ENCODE results near the gene STX16.

Gene STX16

GRCh38 chr20:58694241-58695083, 43.4 kb downstream of the STX16 start:
- TF ChIP-seq, protein P1, sequence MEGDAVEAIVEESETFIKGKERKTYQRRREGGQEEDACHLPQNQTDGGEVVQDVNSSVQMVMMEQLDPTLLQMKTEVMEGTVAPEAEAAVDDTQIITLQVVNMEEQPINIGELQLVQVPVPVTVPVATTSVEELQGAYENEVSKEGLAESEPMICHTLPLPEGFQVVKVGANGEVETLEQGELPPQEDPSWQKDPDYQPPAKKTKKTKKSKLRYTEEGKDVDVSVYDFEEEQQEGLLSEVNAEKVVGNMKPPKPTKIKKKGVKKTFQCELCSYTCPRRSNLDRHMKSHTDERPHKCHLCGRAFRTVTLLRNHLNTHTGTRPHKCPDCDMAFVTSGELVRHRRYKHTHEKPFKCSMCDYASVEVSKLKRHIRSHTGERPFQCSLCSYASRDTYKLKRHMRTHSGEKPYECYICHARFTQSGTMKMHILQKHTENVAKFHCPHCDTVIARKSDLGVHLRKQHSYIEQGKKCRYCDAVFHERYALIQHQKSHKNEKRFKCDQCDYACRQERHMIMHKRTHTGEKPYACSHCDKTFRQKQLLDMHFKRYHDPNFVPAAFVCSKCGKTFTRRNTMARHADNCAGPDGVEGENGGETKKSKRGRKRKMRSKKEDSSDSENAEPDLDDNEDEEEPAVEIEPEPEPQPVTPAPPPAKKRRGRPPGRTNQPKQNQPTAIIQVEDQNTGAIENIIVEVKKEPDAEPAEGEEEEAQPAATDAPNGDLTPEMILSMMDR (conservative IDR thresholded peaks at IDR 0.05; ENCODE audit: low read depth) = no peak
- peak overlapping the region; percentile 84 for H3K27ac ChIP-seq
- DNase-seq (ENCODE audit: low spot score) = no peak
- ChIA-PET POLR2A (ENCODE audit: low non-redundant PET) (interaction anchor here (1.4 kb wide), 1 partner anchor 195 kb away, joined by 3 read pairs; no protein-coding TSS in a partner anchor), CTCF (interaction anchor here (0.5 to 0.7 kb wide), 2 partner anchors 33 to 468 kb away, joined by 3 to 8 read pairs; no protein-coding TSS in a partner anchor)

DNA sequence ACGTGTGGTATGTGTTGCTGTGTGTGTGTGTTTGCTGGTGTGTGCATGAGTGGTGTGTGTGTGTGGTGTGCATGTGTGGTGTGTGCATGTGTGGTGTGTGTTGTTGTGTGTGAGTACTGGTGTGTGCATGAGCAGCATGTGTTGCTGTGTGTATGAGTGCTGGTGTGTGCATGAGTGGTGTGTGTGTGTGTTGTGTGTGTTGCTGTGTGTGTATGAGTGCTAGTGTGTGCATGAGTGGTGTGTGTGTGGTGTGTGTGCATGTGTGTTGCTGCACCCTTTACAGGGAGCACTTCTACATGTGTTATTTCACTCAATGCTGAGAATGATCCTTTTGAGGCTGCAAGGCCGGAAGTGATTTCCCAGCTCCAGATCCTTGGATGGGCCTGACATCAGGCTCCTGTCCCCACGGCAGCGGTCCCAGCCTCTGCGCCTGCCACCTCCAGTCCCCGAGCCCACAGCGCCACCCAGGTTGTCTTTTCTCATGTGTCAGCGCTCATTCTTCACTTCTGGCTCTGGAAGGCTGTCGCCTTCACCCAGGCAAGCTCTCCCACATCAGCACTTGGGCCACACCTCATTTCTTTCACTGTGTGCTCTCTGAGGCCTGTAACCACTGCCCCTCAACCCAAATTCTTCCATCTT, 44.1 kb downstream of the STX16 start:
- DNase-seq (ENCODE audit: low spot score) = no peak
- POLR2A ChIA-PET (ENCODE audit: low non-redundant PET) = no interaction called here
- H3K27ac ChIP-seq = peak overlapping the region; percentile 26
- TF ChIP-seq, protein P1 (conservative IDR thresholded peaks at IDR 0.05; ENCODE audit: low read depth) = no peak
- CTCF ChIA-PET = interaction anchor here (0.6 to 1.2 kb wide), 2 partner anchors 11 to 182 kb away, joined by 3 to 4 read pairs; no protein-coding TSS in a partner anchor

DNA sequence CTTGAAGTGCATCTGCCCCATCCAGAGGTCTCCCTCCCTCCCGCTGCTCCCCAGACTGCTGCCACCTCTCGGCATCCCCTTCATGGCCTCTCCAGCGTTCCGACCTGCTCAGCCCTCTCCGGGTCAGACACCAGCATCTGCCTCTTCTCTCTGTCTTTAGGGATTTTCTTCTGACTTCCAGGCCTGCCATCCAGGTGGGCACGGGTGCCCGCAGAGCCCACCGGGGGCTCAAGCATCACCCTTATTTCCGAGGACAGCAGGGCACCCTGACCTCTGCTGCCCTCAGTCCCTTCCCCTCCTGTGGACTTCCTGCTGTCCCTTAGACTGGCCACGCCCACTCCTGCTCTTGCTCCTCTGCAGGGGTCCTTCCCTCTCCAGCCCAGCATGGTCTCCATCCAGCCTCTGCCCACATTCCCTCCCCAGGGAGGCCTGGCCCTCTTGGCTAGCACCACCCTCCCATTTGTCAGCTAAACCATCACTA, 44.9 kb downstream of the STX16 start:
- ChIA-PET CTCF (interaction anchor here (0.6 to 1.2 kb wide), 2 partner anchors 10 to 182 kb away, joined by 3 to 4 read pairs; no protein-coding TSS in a partner anchor), POLR2A (ENCODE audit: low non-redundant PET) (interaction anchor here (0.6 kb wide), 1 partner anchor 18 kb away, joined by 3 read pairs; no protein-coding TSS in a partner anchor)
- no peak for DNase-seq (ENCODE audit: low spot score)
- TF ChIP-seq, protein P1 (conservative IDR thresholded peaks at IDR 0.05; ENCODE audit: low read depth) = no peak
- peak overlapping the region; percentile 26; the same call in 1 of the 2 replicates for H3K27ac ChIP-seq

DNA sequence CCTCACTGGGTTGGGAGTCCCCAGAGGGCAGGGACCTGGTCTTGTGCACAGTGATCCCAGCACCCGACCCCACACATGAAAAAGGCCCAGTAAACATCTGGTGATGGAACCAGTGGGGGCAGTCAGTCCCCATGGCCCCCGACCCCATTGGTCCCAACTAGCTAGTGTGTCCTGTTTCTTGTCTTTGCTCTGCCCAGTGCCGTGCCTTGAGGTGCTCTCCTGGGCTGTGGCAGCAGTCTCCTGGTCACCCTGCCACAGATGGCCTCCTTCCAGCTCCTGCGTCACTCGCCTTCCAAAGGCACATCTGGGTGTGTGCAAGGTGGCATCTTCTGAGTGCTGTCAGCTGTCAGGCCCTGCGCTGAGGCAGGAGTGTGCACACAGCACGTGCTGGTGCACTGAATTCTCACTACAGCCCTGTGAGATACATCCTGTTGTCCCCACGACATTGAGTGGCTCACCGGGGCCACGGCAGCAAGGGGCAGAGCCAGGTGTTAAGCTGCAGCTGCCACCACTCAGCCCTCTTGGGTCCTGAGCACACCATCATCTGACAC, 45.4 kb downstream of the STX16 start:
- ChIA-PET CTCF (interaction anchor here (1.2 kb wide), 1 partner anchor 10 kb away, joined by 4 read pairs; no protein-coding TSS in a partner anchor), POLR2A (ENCODE audit: low non-redundant PET) (interaction anchor here (0.6 kb wide), 1 partner anchor 18 kb away, joined by 3 read pairs; no protein-coding TSS in a partner anchor)
- TF ChIP-seq, protein P1 (conservative IDR thresholded peaks at IDR 0.05; ENCODE audit: low read depth) = no peak
- no peak for DNase-seq (ENCODE audit: low spot score)
- peak overlapping the region; percentile 26; the same call in 1 of the 2 replicates for H3K27ac ChIP-seq

DNA sequence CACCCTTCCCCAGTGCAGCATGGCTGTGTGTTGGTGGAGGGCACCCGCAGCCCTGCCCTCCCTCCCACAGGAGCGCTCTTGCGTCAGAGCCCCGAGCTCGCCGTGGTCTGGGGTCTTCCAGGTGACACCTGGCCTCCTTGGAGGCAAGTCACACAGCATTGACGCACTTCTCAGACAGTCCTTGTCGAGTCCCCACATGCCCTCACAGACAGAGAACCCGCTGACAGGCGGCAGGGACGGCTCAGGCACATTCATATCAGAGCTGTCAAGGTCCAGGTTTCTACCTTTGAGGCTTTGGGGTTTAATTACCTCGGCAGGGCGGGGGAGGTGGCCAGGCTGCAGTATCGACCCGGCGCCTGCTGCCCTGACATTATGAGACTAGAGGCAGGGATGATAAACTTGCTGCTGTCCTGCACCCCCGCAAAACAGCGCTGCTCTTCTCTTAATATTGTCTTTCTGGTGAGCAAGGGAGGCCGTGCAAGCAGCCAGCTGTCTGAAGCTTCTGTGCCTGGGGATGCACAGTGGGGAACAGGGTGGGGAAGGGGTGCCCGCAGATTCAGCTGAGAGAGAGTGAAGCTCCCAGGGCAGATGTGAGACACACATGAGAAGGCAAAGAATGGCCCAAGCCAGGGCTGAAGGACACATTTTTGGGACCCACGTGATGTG, 46.3 kb downstream of the STX16 start:
- ChIA-PET CTCF (no interaction called here), POLR2A (ENCODE audit: low non-redundant PET) (no interaction called here)
- H3K27ac ChIP-seq = peak overlapping the region; percentile 26; the same call in 1 of the 2 replicates
- TF ChIP-seq, protein P1 (conservative IDR thresholded peaks at IDR 0.05; ENCODE audit: low read depth) = no peak
- DNase-seq (ENCODE audit: low spot score) = no peak
